ENCODE data around the gene GALNT2.

The GALNT2 gene

DNA sequence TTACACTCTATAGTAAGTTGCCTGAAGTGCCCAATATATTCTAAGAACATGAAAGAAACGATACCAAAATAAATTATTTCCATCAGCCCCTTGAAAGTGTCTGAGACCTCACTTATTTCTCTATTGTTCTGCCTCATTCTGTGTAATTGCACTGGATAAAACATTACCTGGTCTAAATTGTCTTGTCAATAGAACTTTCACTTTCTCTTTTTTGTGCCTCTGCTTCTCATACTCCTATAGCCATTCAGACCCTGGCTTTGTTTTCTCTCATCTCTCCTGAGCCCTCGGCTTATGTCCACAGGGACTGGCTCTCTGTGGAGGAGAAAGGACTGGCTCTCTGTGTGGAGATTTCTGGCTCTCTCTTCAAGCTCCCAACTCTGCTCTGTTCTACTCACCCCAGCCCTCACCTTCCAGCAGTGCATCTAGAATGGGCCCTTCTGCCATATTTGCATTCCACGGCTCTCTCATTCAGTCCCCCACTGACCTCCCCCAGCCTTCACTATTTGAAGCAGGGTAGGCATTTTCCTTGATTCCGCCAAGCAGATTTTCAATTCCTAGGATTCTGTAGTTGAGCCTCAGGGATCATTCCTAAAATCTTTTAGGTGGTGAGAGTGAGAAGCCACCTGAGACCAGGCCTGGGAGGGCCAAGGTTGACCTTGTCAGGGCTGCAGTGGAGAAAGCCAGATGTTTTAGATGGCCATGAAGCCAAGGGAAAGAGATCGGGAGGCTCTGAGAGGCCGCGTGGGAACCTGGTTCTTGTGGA is 15.9 kb upstream of the GALNT2 start:
- Histone ChIP-seq H3K27me3 (ENCODE audit: control insufficient read depth in 5 of 5, insufficient read depth in 4 of 5, low read length in 5 of 5) (peaks cover 0 to 4% (median 0%) of the 10 kb centered on the region in 5 donors), H3K27ac (ENCODE audit: low read depth, low read length) (no peak overlapping the region), H3K4me3 (ENCODE audit: low read depth in 1 of 5, low read length in 5 of 5) (no peak overlapping the region), H3K36me3 (ENCODE audit: control insufficient read depth in 5 of 5, insufficient read depth in 5 of 5, low read length in 5 of 5) (no peaks in the 10 kb centered on the region), H3K4me1 (ENCODE audit: control insufficient read depth in 5 of 5, insufficient read depth in 5 of 5, low read length in 5 of 5) (no peaks in the 10 kb centered on the region), H3K9me3 (ENCODE audit: control insufficient read depth in 5 of 5, low read length in 5 of 5) (peaks cover 0 to 2% (median 0%) of the 10 kb centered on the region in 5 donors), H3K9ac (ENCODE audit: low read length in 5 of 5) (no peak overlapping the region)

DNA sequence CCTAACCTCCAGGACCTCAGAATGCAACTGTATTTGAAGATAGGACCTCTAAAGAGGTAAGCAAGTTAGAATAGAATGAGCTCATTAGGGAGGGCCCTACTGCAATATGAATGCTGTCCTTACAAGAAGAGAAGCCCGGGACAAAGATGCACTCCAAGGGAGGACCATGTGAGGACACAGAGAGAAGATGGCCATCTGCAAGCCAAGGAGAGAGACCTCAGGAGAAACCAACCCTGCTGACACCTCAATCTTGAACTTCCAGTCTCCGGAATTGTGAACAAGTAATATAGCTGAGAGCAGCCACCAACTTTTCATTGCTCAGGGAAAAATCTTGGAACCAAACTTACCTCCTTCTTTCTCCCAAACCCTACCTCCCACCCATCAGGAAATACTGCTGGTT is 15.0 kb upstream of the GALNT2 start:
- H3K4me3 ChIP-seq (ENCODE audit: low read depth in 1 of 5, low read length in 5 of 5): no peak overlapping the region
- H3K27me3 ChIP-seq (ENCODE audit: control insufficient read depth in 5 of 5, insufficient read depth in 4 of 5, low read length in 5 of 5): peaks cover 0 to 4% (median 0%) of the 10 kb centered on the region in 5 donors
- H3K9ac ChIP-seq (ENCODE audit: low read length in 5 of 5): no peak overlapping the region
- no peaks in the 10 kb centered on the region for H3K4me1 ChIP-seq (ENCODE audit: control insufficient read depth in 5 of 5, insufficient read depth in 5 of 5, low read length in 5 of 5)
- no peak overlapping the region for H3K27ac ChIP-seq (ENCODE audit: low read depth, low read length)
- H3K36me3 ChIP-seq (ENCODE audit: control insufficient read depth in 5 of 5, insufficient read depth in 5 of 5, low read length in 5 of 5): no peaks in the 10 kb centered on the region
- peaks cover 0 to 2% (median 0%) of the 10 kb centered on the region in 5 donors for H3K9me3 ChIP-seq (ENCODE audit: control insufficient read depth in 5 of 5, low read length in 5 of 5)

DNA sequence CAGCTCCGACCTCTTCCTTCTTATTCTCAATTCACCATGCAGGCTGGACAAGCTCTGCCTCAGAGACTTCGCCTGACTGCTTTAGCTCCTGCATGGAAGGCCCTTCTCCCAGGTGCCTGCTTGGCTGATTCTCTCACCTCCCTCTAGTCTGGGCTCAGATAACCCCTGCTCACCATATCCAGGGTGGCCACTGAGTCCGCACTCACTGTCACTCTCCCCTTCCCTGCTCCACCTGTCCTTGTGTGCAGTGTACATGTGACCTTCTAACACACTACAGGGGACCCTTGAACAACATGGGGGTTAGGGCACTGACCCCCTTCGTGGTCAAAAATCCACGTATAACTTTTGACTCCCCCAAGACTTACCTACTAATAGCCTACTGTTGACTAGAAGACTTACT is 14.4 kb upstream of the GALNT2 start:
- peaks cover 0 to 2% (median 0%) of the 10 kb centered on the region in 5 donors for H3K9me3 ChIP-seq (ENCODE audit: control insufficient read depth in 5 of 5, low read length in 5 of 5)
- H3K36me3 ChIP-seq (ENCODE audit: control insufficient read depth in 5 of 5, insufficient read depth in 5 of 5, low read length in 5 of 5): no peaks in the 10 kb centered on the region
- H3K9ac ChIP-seq (ENCODE audit: low read length in 5 of 5): no peak overlapping the region
- no peaks in the 10 kb centered on the region for H3K4me1 ChIP-seq (ENCODE audit: control insufficient read depth in 5 of 5, insufficient read depth in 5 of 5, low read length in 5 of 5)
- H3K27ac ChIP-seq (ENCODE audit: low read depth, low read length): no peak overlapping the region
- H3K4me3 ChIP-seq (ENCODE audit: low read depth in 1 of 5, low read length in 5 of 5): no peak overlapping the region
- H3K27me3 ChIP-seq (ENCODE audit: control insufficient read depth in 5 of 5, insufficient read depth in 4 of 5, low read length in 5 of 5): peaks cover 0 to 4% (median 0%) of the 10 kb centered on the region in 5 donors

DNA sequence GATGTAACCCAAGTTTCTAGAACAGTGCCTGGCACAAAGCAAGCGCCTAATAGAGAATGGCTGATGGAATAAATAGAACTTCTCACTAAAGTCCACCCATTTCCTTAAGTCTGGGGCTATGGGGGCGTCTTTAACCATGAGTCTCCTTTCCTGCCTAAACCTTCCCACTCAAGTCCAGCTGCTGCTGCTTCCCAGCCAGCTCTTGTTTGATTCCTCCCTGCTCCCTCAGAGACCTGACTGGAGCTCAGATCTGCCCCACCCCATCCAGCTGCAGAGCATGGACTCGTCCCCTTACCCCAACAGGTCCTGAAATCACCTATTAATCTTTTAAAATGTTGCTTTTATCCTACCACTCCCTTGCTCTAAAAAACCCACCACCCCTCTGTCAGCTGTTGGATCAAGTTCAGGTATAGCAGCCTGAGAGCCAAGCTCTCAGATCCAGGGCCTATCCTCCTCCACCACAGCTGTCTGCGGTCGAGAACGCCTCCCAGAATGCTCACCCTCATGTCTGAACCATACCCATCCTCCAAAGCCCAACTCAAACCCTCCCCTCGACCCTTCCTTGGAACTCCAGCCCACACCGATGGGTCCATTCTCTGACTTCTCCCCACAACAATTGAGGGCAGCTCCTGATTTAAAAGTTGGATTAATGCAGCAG is 12.8 kb upstream of the GALNT2 start:
- H3K27me3 ChIP-seq (ENCODE audit: control insufficient read depth in 5 of 5, insufficient read depth in 4 of 5, low read length in 5 of 5): peaks cover 0 to 4% (median 0%) of the 10 kb centered on the region in 5 donors
- H3K9ac ChIP-seq (ENCODE audit: low read length in 5 of 5): no peak overlapping the region
- H3K9me3 ChIP-seq (ENCODE audit: control insufficient read depth in 5 of 5, low read length in 5 of 5): no peaks in the 10 kb centered on the region
- no peak overlapping the region for H3K4me3 ChIP-seq (ENCODE audit: low read depth in 1 of 5, low read length in 5 of 5)
- no peak overlapping the region for H3K27ac ChIP-seq (ENCODE audit: low read depth, low read length)
- H3K4me1 ChIP-seq (ENCODE audit: control insufficient read depth in 5 of 5, insufficient read depth in 5 of 5, low read length in 5 of 5): no peaks in the 10 kb centered on the region
- no peaks in the 10 kb centered on the region for H3K36me3 ChIP-seq (ENCODE audit: control insufficient read depth in 5 of 5, insufficient read depth in 5 of 5, low read length in 5 of 5)

DNA sequence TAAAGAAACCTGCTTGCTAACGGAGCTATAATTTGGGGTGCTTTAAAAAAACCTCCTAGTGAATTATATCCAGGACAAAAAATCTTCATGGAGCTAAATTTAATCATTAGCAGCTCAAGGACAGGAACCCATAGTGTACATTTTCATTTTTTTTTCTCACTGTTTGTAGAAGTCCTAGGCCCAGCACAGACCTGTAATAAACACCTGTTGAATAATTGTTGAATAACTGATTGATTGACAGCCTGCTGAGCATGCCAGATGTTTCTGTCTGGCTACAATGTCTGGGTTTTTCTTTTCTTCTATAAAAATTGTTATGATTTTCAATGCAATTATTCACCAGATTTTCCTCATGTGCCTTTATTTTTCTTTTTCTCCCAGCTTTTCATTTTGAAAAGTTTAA is 10.9 kb upstream of the GALNT2 start:
- Histone ChIP-seq H3K27ac (ENCODE audit: low read depth, low read length) (no peak overlapping the region), H3K36me3 (ENCODE audit: control insufficient read depth in 5 of 5, insufficient read depth in 5 of 5, low read length in 5 of 5) (no peaks in the 10 kb centered on the region), H3K9me3 (ENCODE audit: control insufficient read depth in 5 of 5, low read length in 5 of 5) (peaks cover 0 to 5% (median 0%) of the 10 kb centered on the region in 5 donors)

DNA sequence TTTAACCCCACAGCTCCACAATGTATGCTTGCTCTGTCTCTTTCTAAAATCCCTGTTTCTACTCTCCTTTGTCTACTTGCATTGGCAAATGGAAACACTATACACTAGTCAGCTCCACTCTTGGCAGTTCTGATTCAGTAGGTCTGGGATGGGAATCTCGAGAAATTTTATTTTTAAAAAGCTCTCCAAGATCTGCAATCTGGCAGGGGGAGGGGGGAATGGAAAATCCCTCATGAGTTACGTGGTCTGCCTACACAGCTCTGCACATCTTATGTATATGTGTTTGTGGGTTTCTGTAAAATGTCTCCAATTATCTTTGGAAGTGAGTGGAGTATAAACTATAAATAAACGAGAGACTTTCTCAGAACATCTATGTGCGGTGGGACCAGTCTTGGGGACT is 9.9 kb upstream of the GALNT2 start:
- H3K9ac ChIP-seq (ENCODE audit: low read length in 5 of 5): no peak overlapping the region
- no peaks in the 10 kb centered on the region for H3K4me1 ChIP-seq (ENCODE audit: control insufficient read depth in 5 of 5, insufficient read depth in 5 of 5, low read length in 5 of 5)
- peaks cover 0 to 5% (median 0%) of the 10 kb centered on the region in 5 donors for H3K9me3 ChIP-seq (ENCODE audit: control insufficient read depth in 5 of 5, low read length in 5 of 5)
- H3K4me3 ChIP-seq (ENCODE audit: low read depth in 1 of 5, low read length in 5 of 5): no peak overlapping the region
- no peaks in the 10 kb centered on the region for H3K27me3 ChIP-seq (ENCODE audit: control insufficient read depth in 5 of 5, insufficient read depth in 4 of 5, low read length in 5 of 5)
- H3K27ac ChIP-seq (ENCODE audit: low read depth, low read length): no peak overlapping the region
- H3K36me3 ChIP-seq (ENCODE audit: control insufficient read depth in 5 of 5, insufficient read depth in 5 of 5, low read length in 5 of 5): no peaks in the 10 kb centered on the region

More for the DNA sequence above, 10.9 kb upstream of the GALNT2 start:
- H3K27me3 ChIP-seq (ENCODE audit: control insufficient read depth in 5 of 5, insufficient read depth in 4 of 5, low read length in 5 of 5): no peaks in the 10 kb centered on the region
- no peak overlapping the region for H3K9ac ChIP-seq (ENCODE audit: low read length in 5 of 5)
- H3K4me1 ChIP-seq (ENCODE audit: control insufficient read depth in 5 of 5, insufficient read depth in 5 of 5, low read length in 5 of 5): no peaks in the 10 kb centered on the region
- no peak overlapping the region for H3K4me3 ChIP-seq (ENCODE audit: low read depth in 1 of 5, low read length in 5 of 5)

DNA sequence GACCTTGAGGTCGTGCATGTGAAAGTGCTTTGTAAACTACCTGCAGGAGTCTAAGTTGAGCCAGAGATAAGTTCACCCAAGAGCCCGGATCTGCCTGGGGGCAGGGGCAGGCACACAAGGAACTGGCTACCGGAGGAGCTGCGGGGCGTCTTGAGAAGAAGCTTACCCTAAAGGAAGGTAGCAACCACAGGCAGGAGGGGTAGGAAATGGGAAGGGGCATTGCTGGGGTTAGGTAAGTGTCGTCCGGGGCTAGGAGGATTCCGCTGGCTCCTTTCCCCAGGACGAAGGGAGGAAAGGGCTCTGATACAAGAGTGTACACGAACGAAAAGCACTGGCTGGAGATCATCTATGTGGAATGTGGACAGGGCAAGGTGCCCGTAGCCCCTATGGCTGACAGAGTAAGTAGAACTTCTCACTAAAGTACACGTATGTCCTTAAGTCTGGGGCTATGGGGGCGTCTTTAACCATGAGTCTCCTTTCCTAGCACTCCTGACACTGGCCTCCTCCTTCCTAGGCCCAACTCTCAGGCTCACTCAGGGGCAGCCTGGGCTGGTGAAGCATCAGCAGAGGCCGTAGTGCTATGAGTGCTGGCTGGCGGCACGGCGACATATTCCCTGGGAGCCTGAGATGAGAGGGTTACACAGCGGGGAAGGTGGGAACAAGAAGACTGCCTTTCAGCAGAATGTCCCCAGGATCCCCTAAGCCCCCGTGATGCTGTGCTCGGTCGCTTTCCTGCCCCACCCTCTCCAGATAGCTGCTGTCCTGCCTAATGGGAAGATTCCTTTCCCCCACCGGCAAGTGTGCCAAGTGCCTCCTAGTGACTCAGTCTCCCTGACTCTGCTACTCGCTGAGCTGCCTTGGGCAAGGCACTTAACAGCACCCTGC is 9.1 kb upstream of the GALNT2 start:
- Histone ChIP-seq H3K4me1 (ENCODE audit: control insufficient read depth in 5 of 5, insufficient read depth in 5 of 5, low read length in 5 of 5) (no peaks in the 10 kb centered on the region), H3K36me3 (ENCODE audit: control insufficient read depth in 5 of 5, insufficient read depth in 5 of 5, low read length in 5 of 5) (no peaks in the 10 kb centered on the region), H3K9ac (ENCODE audit: low read length in 5 of 5) (no peak overlapping the region), H3K27me3 (ENCODE audit: control insufficient read depth in 5 of 5, insufficient read depth in 4 of 5, low read length in 5 of 5) (no peaks in the 10 kb centered on the region), H3K27ac (ENCODE audit: low read depth, low read length) (no peak overlapping the region), H3K4me3 (ENCODE audit: low read depth in 1 of 5, low read length in 5 of 5) (no peak overlapping the region), H3K9me3 (ENCODE audit: control insufficient read depth in 5 of 5, low read length in 5 of 5) (peaks cover 0 to 10% (median 0%) of the 10 kb centered on the region in 5 donors)

DNA sequence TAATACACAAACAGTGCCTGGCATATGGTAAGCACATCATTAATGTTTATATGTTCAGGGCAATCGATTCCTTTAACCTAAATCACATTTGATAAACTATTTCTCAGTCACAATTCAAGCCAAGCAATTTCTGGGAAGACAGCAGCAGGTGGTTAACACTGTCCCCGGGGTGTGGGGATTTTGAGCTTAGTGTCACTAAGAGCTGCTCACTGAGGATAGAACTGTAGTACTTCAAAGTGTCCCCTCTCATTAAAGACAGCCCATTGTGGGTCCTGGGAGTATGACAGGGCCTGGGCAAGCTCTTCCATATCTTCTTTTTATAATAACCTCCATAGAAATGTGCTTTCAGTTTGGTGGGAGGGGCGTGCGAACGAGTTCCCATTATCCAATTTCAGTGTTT is 8.4 kb upstream of the GALNT2 start:
- Histone ChIP-seq H3K27me3 (ENCODE audit: control insufficient read depth in 5 of 5, insufficient read depth in 4 of 5, low read length in 5 of 5) (no peaks in the 10 kb centered on the region), H3K9ac (ENCODE audit: low read length in 5 of 5) (no peak overlapping the region), H3K9me3 (ENCODE audit: control insufficient read depth in 5 of 5, low read length in 5 of 5) (peaks cover 0 to 10% (median 0%) of the 10 kb centered on the region in 5 donors), H3K4me1 (ENCODE audit: control insufficient read depth in 5 of 5, insufficient read depth in 5 of 5, low read length in 5 of 5) (no peaks in the 10 kb centered on the region), H3K27ac (ENCODE audit: low read depth, low read length) (no peak overlapping the region), H3K36me3 (ENCODE audit: control insufficient read depth in 5 of 5, insufficient read depth in 5 of 5, low read length in 5 of 5) (no peaks in the 10 kb centered on the region), H3K4me3 (ENCODE audit: low read depth in 1 of 5, low read length in 5 of 5) (no peak overlapping the region)

DNA sequence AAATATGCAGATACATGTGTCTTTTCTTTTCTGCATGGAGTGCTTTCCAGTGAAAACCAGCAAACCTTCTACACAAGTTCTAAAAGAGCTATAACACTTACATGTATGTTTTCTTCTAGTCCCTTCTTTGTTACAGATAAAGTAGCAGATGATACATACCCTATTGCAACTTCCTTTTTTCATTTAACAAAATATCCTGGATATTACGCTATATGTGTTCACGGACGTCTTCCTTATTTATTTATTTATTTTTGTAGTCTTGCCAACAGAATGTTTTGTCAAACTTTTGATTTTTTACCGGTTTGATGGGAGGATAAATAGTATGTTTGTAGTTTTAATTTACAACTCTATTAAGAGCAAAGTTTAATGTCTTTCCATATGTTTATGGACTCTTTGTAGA is 5.2 kb upstream of the GALNT2 start:
- Histone ChIP-seq H3K4me3 (ENCODE audit: low read depth in 1 of 5, low read length in 5 of 5) (no peak overlapping the region), H3K4me1 (ENCODE audit: control insufficient read depth in 5 of 5, insufficient read depth in 5 of 5, low read length in 5 of 5) (peaks cover 0 to 10% (median 7%) of the 10 kb centered on the region in 5 donors), H3K9ac (ENCODE audit: low read length in 5 of 5) (no peak overlapping the region), H3K9me3 (ENCODE audit: control insufficient read depth in 5 of 5, low read length in 5 of 5) (peaks cover 0 to 10% (median 0%) of the 10 kb centered on the region in 5 donors), H3K36me3 (ENCODE audit: control insufficient read depth in 5 of 5, insufficient read depth in 5 of 5, low read length in 5 of 5) (no peaks in the 10 kb centered on the region), H3K27ac (ENCODE audit: low read depth, low read length) (no peak overlapping the region), H3K27me3 (ENCODE audit: control insufficient read depth in 5 of 5, insufficient read depth in 4 of 5, low read length in 5 of 5) (no peaks in the 10 kb centered on the region)

Measured in subcutaneous abdominal adipose tissue (tissue), 5 donors.